Type B pancreatic cell (in vitro differentiated cells): ENCODE measurements around the gene CCDC90B. TPM values are rescaled to one million over a fixed set of nuclear protein-coding genes. Genes with fewer than 3 reads are reported as not detected.
"Not testable (repeated sequence)": the region's sequence is repeated elsewhere in the genome, so short reads cannot be mapped to it uniquely, and the experiment has no call there.

Experiments used
- DNase-seq: peaks from one replicate; pipeline ENCODE4 v3.0.0; 2021; ENCODE audit warnings: mixed read lengths; ENCODE audit not compliant: unreplicated experiment; ENCODE audit errors: extremely low spot score
- H3K27ac Mint-ChIP-seq: 2 replicates; pipeline ENCODE4 v1.8.0; 2021; ENCODE audit warnings: mild to moderate bottlenecking, mixed read lengths
- H3K27me3 Mint-ChIP-seq: 2 replicates; pipeline ENCODE4 v1.8.0; 2021; ENCODE audit warnings: mixed read lengths
- H3K36me3 Mint-ChIP-seq: 2 replicates; pipeline ENCODE4 v1.8.0; 2021; ENCODE audit warnings: mixed read lengths
- H3K4me1 Mint-ChIP-seq: one replicate; pipeline ENCODE4 v1.8.0; 2021; ENCODE audit warnings: mixed read lengths; ENCODE audit not compliant: unreplicated experiment
- H3K4me3 Mint-ChIP-seq: 2 replicates; pipeline ENCODE4 v1.8.0; 2021; ENCODE audit warnings: mild to moderate bottlenecking, mixed read lengths
- H3K9me3 Mint-ChIP-seq: 2 replicates; pipeline ENCODE4 v1.8.0; 2021; ENCODE audit warnings: mixed read lengths
- CTCF ChIP-seq: fragments of 200-600 bp; sonication (generic); conservative IDR thresholded peaks from 2 replicates; pipeline ENCODE4 v1.5.0; 2021; ENCODE audit warnings: antibody characterized with exemption, mild to moderate bottlenecking
- total RNA-seq: library from RNA; stranded (reverse); gene quantifications from 2 replicates; pipeline ENCODE4 v1.2.1, GENCODE V29; 2021; ENCODE audit warnings: low replicate concordance

Gene CCDC90B
- total RNA-seq, 1 donor from 2014 or later, result 33.5 TPM

GRCh38 chr11:83310718-83311117, 24.6 kb upstream of the CCDC90B start:
- H3K36me3 Mint-ChIP-seq, result no peaks in the 10 kb centered on the region
- no peak overlapping the region for H3K4me3 Mint-ChIP-seq
- H3K27ac Mint-ChIP-seq, result no peak overlapping the region
- H3K9me3 Mint-ChIP-seq, result no peaks in the 10 kb centered on the region
- TF ChIP-seq CTCF, result no peak
- H3K27me3 Mint-ChIP-seq, result no peaks in the 10 kb centered on the region
- H3K4me1 Mint-ChIP-seq, result no peaks in the 10 kb centered on the region
- DNase-seq, result no peak

GRCh38 chr11:83308536-83308935, 22.4 kb upstream of the CCDC90B start:
- H3K36me3 Mint-ChIP-seq, H3K27me3 Mint-ChIP-seq, H3K4me3 Mint-ChIP-seq, DNase-seq, H3K9me3 Mint-ChIP-seq, H3K4me1 Mint-ChIP-seq, H3K27ac Mint-ChIP-seq: not testable (repeated sequence)

GRCh38 chr11:83306200-83307080, 20.3 kb upstream of the CCDC90B start:
- no peak overlapping the region for H3K4me3 Mint-ChIP-seq
- no peak overlapping the region for H3K27ac Mint-ChIP-seq
- no peak for TF ChIP-seq CTCF
- no peaks in the 10 kb centered on the region for H3K4me1 Mint-ChIP-seq
- no peaks in the 10 kb centered on the region for H3K27me3 Mint-ChIP-seq
- no peaks in the 10 kb centered on the region for H3K9me3 Mint-ChIP-seq
- H3K36me3 Mint-ChIP-seq, result no peaks in the 10 kb centered on the region
- DNase-seq, result no peak

GRCh38 chr11:83303316-83303715, 17.1 kb upstream of the CCDC90B start:
- DNase-seq, result no peak
- H3K4me3 Mint-ChIP-seq, result no peak overlapping the region
- no peaks in the 10 kb centered on the region for H3K36me3 Mint-ChIP-seq
- no peak overlapping the region for H3K27ac Mint-ChIP-seq
- H3K9me3 Mint-ChIP-seq, result no peaks in the 10 kb centered on the region
- H3K4me1 Mint-ChIP-seq, result no peaks in the 10 kb centered on the region
- no peaks in the 10 kb centered on the region for H3K27me3 Mint-ChIP-seq
- TF ChIP-seq CTCF, result no peak

- Mint-ChIP-seq H3K36me3 (no peaks in the 10 kb centered on the region), H3K27ac (no peak overlapping the region)
- no peak for DNase-seq
Measured at GRCh38 chr11:83302151-83302550, 16.0 kb upstream of the CCDC90B start.

More at GRCh38 chr11:83302151-83302550, 16.0 kb upstream of the CCDC90B start:
- H3K9me3 Mint-ChIP-seq, result no peaks in the 10 kb centered on the region
- H3K4me3 Mint-ChIP-seq, result no peak overlapping the region
- H3K27me3 Mint-ChIP-seq, result no peaks in the 10 kb centered on the region
- TF ChIP-seq CTCF, result no peak
- no peaks in the 10 kb centered on the region for H3K4me1 Mint-ChIP-seq
